CD14-positive monocyte (primary cell): ENCODE measurements around the gene DSTN. TPM values are rescaled to one million over a fixed set of nuclear protein-coding genes. Genes with fewer than 3 reads are reported as not detected.
A peak's percentile ranks its signal among the peaks of the same experiment; 100 is the strongest.

Experiments used
- DNase-seq, 3 donors: peaks; one replicate each; pipeline ENCODE4 v3.0.0-alpha.2; 2011 to 2022
- H2AFZ ChIP-seq: 2 replicates; pipeline ENCODE4 v1.6.0; 2012; ENCODE audit warnings: mild to moderate bottlenecking, low read depth, low read length, inconsistent platforms; ENCODE audit not compliant: insufficient read depth, poor library complexity, severe bottlenecking
- H3K27ac ChIP-seq, 2 donors: 1 replicate in 1 of 2; 2 replicates in 1 of 2; pipeline ENCODE4 v1.5.1; 2012 to 2013; ENCODE audit warnings: low read length in 2 of 2, control low read depth in 1 of 2, inconsistent platforms in 1 of 2, low read depth in 1 of 2, mild to moderate bottlenecking in 1 of 2
- H3K27me3 ChIP-seq, 2 donors: one replicate each; pipeline versions ENCODE4 v1.6.0 to v1.6.1; 2011 to 2013; ENCODE audit warnings: low read length in 2 of 2; ENCODE audit not compliant: control insufficient read depth in 2 of 2, insufficient read depth in 2 of 2
- H3K36me3 ChIP-seq, 2 donors: replicated peaks in 1 of 2; 1 replicate in 1 of 2; 2 replicates in 1 of 2; pipeline versions ENCODE4 v1.5.1 to v1.6.1; 2012 to 2013; ENCODE audit warnings: low read length in 2 of 2, control low read depth in 1 of 2, inconsistent platforms in 1 of 2, mild to moderate bottlenecking in 1 of 2; ENCODE audit not compliant: insufficient read depth in 2 of 2, control insufficient read depth in 1 of 2
- H3K4me1 ChIP-seq, 2 donors: 1 replicate in 1 of 2; 2 replicates in 1 of 2; pipeline versions ENCODE4 v1.5.1 to v1.6.1; 2012 to 2013; ENCODE audit warnings: low read length in 2 of 2, control low read depth in 1 of 2, inconsistent platforms in 1 of 2, mild to moderate bottlenecking in 1 of 2, moderate library complexity in 1 of 2; ENCODE audit not compliant: insufficient read depth in 2 of 2, control insufficient read depth in 1 of 2
- H3K4me2 ChIP-seq: replicated peaks from 2 replicates; pipeline ENCODE3; 2012; ENCODE audit warnings: low read length, moderate library complexity, mild to moderate bottlenecking; ENCODE audit not compliant: poor library complexity, severe bottlenecking; ENCODE audit errors: extremely low read depth
- H3K4me3 ChIP-seq, 3 experiments: fragments of 200-600 bp in 1 of 3; sonication (generic) in 1 of 3; replicated peaks in 1 of 3; 1 replicate in 2 of 3; 2 replicates in 1 of 3; pipeline ENCODE4 v1.5.1; 2011 to 2013; ENCODE audit warnings: low read length in 3 of 3, mild to moderate bottlenecking in 3 of 3, control low read depth in 2 of 3, low read depth in 2 of 3, inconsistent platforms in 1 of 3, moderate library complexity in 1 of 3
- H3K79me2 ChIP-seq: 2 replicates; pipeline ENCODE4 v1.6.0; 2012; ENCODE audit warnings: mild to moderate bottlenecking, control low read depth, inconsistent platforms, low read length, moderate library complexity; ENCODE audit not compliant: insufficient read depth
- H3K9ac ChIP-seq: 2 replicates; pipeline ENCODE4 v1.6.0; 2017; ENCODE audit warnings: low read length, mild to moderate bottlenecking; ENCODE audit not compliant: insufficient read depth, poor library complexity, severe bottlenecking
- H3K9me3 ChIP-seq, 2 donors: replicated peaks in 1 of 2; 1 replicate in 1 of 2; 2 replicates in 1 of 2; pipeline versions ENCODE4 v1.5.1 to v1.6.1; 2012 to 2013; ENCODE audit warnings: low read length in 2 of 2, control low read depth in 1 of 2; ENCODE audit not compliant: control insufficient read depth in 1 of 2, insufficient read depth in 1 of 2
- H4K20me1 ChIP-seq: 2 replicates; pipeline ENCODE4 v1.6.0; 2012; ENCODE audit warnings: mild to moderate bottlenecking, low read length, control low read depth, moderate library complexity; ENCODE audit not compliant: insufficient read depth
- H3K27ac Mint-ChIP-seq, 7 donors: one replicate each; pipeline ENCODE4 v1.8.0; 2020; ENCODE audit warnings: mild to moderate bottlenecking in 7 of 7, mixed read lengths in 7 of 7, moderate library complexity in 6 of 7, inconsistent platforms in 2 of 7
- H3K27me3 Mint-ChIP-seq, 3 donors: one replicate each; pipeline ENCODE4 v1.8.0; 2021 to 2022; ENCODE audit warnings: low read depth in 3 of 3, mild to moderate bottlenecking in 3 of 3, mixed read lengths in 3 of 3, moderate library complexity in 3 of 3, inconsistent platforms in 1 of 3
- H3K36me3 Mint-ChIP-seq, 2 donors: one replicate each; pipeline ENCODE4 v1.8.0; 2020; ENCODE audit warnings: mixed read lengths in 2 of 2, inconsistent platforms in 1 of 2, mild to moderate bottlenecking in 1 of 2
- H3K4me1 Mint-ChIP-seq: one replicate; pipeline ENCODE4 v1.8.0; 2020; ENCODE audit warnings: mild to moderate bottlenecking, mixed read lengths
- H3K4me3 Mint-ChIP-seq, 2 donors: one replicate each; pipeline ENCODE4 v1.8.0; 2020; ENCODE audit warnings: mild to moderate bottlenecking in 2 of 2, mixed read lengths in 2 of 2, moderate library complexity in 1 of 2
- H3K9me3 Mint-ChIP-seq, 7 donors: one replicate each; pipeline ENCODE4 v1.8.0; 2020 to 2022; ENCODE audit warnings: mixed read lengths in 7 of 7, mild to moderate bottlenecking in 6 of 7, moderate library complexity in 6 of 7, inconsistent platforms in 2 of 7
- WGBS: methylation state at CpG from one replicate; pipeline ENCODE4 v1.1.5; 2013; ENCODE audit warnings: missing lambda C conversion rate; ENCODE audit not compliant: insufficient coverage; 5-methylcytosine and 5-hydroxymethylcytosine counted together
- intact Hi-C, 2 donors: fragments of 100-400 bp; cut with micrococcal nuclease; formaldehyde crosslinking; loops; one replicate each; pipeline versions ENCODE4 v1.15.0 to v1.15.1; 2023
- polyA plus RNA-seq, 3 donors: library from polyadenylated mRNA; depleted of rRNA in 1 of 3; unstranded in 2 of 3; stranded (reverse) in 1 of 3; fragments of 300-500 nt in 2 of 3; fragments of >200 nt in 1 of 3; fragmentation: Illumina TruSeq in 2 of 3; gene quantifications; 1 replicate in 2 of 3; 2 replicates in 1 of 3; pipeline ENCODE4 v1.2.3, GENCODE V29; 2012 to 2021
- TF ChIP-seq, protein P1 (sequence below): fragments of 200-600 bp; IDR thresholded peaks from one replicate; pipeline ENCODE4 v1.8.0; 2022; ENCODE audit warnings: antibody characterized with exemption, mild to moderate bottlenecking

Gene DSTN
- polyA plus RNA-seq, 3 donors = 15.6 to 63.8 (median 58.4) TPM

DNA sequence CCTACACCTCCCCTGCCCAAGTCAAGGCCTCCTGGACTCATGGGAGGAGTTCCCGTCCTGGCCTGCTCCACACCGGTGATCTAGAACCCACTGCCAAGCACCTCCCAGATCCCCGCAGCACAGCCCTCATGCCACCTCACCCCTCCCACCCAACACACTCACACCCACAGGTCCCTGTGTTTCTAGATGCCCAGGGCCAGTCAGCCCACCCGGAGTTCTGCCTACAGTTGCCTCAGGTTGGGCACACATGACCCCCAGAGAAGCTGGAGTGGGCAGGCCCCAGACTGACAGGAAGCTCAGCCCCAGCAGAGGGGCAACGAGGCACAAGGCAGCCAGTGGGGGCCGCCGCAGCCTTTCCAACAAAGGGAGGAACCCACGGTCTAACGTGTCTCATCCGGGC is 82.5 kb downstream of the DSTN start:
- peaks cover 27 to 52% of the 10 kb centered on the region in 2 donors for H3K36me3 Mint-ChIP-seq
- peak overlapping the region in 3 of 7 donors; percentile 28 to 54 (median 50) for H3K27ac Mint-ChIP-seq
- H3K4me1 Mint-ChIP-seq = peaks cover 50% of the 10 kb centered on the region
- Histone ChIP-seq H3K9ac (no peak overlapping the region), H3K9me3 (no peaks in the 10 kb centered on the region), H3K36me3 (peaks cover 19 to 52% of the 10 kb centered on the region in 2 donors), H4K20me1 (peaks cover 74% of the 10 kb centered on the region), H3K4me2 (no peak overlapping the region), H3K4me3 (no peak overlapping the region), H3K27ac (peak overlapping the region in 1 of 2 donors; percentile 24), H3K79me2 (peaks cover 43% of the 10 kb centered on the region), H3K27me3 (no peaks in the 10 kb centered on the region), H2AFZ (no peak overlapping the region), H3K4me1 (peaks cover 27 to 46% of the 10 kb centered on the region in 2 donors)
- no peaks in the 10 kb centered on the region for H3K9me3 Mint-ChIP-seq
- WGBS = 69% methylated on average over 10 of the region's 10 CpGs
- DNase-seq = no peak
- peaks cover 0 to 3% (median 0%) of the 10 kb centered on the region in 3 donors for H3K27me3 Mint-ChIP-seq
- TF ChIP-seq, protein P1, sequence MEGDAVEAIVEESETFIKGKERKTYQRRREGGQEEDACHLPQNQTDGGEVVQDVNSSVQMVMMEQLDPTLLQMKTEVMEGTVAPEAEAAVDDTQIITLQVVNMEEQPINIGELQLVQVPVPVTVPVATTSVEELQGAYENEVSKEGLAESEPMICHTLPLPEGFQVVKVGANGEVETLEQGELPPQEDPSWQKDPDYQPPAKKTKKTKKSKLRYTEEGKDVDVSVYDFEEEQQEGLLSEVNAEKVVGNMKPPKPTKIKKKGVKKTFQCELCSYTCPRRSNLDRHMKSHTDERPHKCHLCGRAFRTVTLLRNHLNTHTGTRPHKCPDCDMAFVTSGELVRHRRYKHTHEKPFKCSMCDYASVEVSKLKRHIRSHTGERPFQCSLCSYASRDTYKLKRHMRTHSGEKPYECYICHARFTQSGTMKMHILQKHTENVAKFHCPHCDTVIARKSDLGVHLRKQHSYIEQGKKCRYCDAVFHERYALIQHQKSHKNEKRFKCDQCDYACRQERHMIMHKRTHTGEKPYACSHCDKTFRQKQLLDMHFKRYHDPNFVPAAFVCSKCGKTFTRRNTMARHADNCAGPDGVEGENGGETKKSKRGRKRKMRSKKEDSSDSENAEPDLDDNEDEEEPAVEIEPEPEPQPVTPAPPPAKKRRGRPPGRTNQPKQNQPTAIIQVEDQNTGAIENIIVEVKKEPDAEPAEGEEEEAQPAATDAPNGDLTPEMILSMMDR = no peak
- no peak overlapping the region for H3K4me3 Mint-ChIP-seq
- intact Hi-C loops = no loop called here

DNA sequence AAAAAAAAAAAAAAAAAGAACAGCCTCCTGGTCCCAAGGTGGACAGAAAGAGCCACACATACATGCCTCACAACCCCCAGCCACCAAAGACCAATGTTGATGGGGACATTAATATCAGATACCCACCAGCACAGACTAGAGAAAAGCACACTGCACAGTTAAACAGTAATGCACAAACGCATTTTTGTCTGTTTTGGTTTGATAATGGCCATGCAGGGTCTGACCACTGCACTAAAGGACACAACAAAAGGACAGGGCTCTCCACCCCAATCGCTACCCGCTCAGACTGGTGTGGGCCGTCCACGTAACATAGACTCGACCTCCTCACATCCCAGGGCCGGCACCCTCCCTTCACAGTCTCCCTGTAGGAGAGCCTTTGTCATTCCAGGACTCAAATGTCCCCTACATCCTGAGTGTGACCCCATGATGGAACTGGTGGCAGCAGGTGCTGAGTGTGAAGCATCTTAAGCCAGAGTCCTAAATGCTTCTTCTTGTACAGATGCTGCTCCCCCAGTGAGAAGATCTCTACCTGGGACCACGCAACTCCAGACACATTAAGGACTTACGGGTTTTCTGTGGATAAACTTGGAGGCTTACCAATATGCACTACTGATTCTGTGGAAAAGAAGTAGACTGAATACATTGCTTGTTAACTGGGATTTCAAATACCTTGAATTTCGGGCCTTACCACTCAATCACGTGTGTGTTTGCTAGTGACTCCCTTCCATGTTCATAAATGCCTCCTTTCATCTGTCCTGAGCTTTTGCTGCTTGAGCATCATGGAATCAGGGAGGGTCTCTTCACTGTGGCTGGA is 84.2 kb downstream of the DSTN start:
- TF ChIP-seq, protein P1 = no peak
- Histone ChIP-seq H3K36me3 (peaks cover 24 to 68% of the 10 kb centered on the region in 2 donors), H3K27ac (no peak overlapping the region), H3K4me1 (peaks cover 21 to 33% of the 10 kb centered on the region in 2 donors), H3K4me3 (no peak overlapping the region), H3K79me2 (peaks cover 43% of the 10 kb centered on the region), H4K20me1 (peaks cover 63% of the 10 kb centered on the region), H3K4me2 (no peak overlapping the region), H3K27me3 (no peaks in the 10 kb centered on the region), H3K9me3 (peaks cover 0 to 5% of the 10 kb centered on the region in 2 donors), H3K9ac (no peak overlapping the region), H2AFZ (no peak overlapping the region)
- peaks cover 41 to 64% of the 10 kb centered on the region in 2 donors for H3K36me3 Mint-ChIP-seq
- H3K27me3 Mint-ChIP-seq = no peaks in the 10 kb centered on the region
- DNase-seq = no peak
- no peak overlapping the region for H3K4me3 Mint-ChIP-seq
- intact Hi-C loops = no loop called here
- peaks cover 5 to 9% (median 8%) of the 10 kb centered on the region in 7 donors for H3K9me3 Mint-ChIP-seq
- H3K27ac Mint-ChIP-seq = peak overlapping the region in 3 of 7 donors; percentile 43 to 75 (median 66)
- WGBS = 96% methylated on average over 7 of the region's 11 CpGs
- peaks cover 34% of the 10 kb centered on the region for H3K4me1 Mint-ChIP-seq
